ENCODE results near the gene PPP1R12B.
A peak's percentile ranks its signal among the peaks of the same experiment; 100 is the strongest.
"Not testable (repeated sequence)": the region's sequence is repeated elsewhere in the genome, so short reads cannot be mapped to it uniquely, and the experiment has no call there.

Gene PPP1R12B

GRCh38 chr1:202614363-202615207 lies 266.1 kb downstream of the PPP1R12B start:
- DNase-seq (ENCODE audit: low read depth): not testable (repeated sequence)

GRCh38 chr1:202615208-202615500 lies 266.7 kb downstream of the PPP1R12B start:
- not testable (repeated sequence) for DNase-seq (ENCODE audit: low read depth)

DNA sequence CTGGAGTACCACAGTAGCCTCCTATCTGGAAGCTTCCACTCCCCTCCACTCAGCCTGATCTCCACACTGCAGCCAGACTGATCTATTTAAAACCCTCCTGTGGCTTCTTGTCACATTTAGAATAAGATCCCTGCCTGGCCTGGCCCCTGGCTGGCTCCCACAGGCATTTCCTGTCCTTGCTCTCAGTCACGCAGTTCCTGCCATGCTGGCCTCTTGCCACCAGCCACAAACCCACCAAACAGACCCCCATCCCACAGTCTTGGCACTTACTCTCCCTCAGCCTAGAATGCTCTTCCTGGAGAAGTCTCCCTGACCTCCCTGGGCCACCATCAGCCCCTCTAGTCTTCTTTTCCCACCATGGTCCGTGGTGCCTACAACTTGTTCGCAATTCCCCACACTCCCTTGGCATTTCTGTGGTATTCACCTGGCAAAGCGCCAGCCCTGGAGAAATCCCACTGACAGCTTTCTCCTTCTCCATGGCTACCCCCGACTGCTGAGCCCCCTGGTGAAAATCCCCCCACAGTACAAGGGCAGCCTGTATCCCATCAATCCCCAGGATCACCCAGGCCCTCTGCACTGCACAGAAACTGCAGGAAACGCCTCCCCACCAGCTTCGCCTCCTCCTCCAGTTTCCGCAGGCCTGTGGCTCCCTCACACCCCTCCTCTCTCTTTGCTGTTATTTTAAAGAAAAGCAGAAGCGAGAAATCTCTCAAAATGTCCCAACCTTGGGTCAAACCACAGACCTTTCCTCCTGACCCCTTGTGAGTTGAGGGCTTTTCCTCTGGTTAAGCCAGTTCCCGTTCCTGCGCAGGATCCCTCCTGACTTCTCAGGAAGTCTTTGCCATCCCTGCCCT lies 267.2 kb downstream of the PPP1R12B start:
- DNase-seq (ENCODE audit: low read depth): no peak

GRCh38 chr1:202616355-202616915 lies 267.9 kb downstream of the PPP1R12B start:
- DNase-seq (ENCODE audit: low read depth): no peak

GRCh38 chr1:202619012-202619411 lies 270.5 kb downstream of the PPP1R12B start:
- DNase-seq (ENCODE audit: low read depth): not testable (repeated sequence)

DNA sequence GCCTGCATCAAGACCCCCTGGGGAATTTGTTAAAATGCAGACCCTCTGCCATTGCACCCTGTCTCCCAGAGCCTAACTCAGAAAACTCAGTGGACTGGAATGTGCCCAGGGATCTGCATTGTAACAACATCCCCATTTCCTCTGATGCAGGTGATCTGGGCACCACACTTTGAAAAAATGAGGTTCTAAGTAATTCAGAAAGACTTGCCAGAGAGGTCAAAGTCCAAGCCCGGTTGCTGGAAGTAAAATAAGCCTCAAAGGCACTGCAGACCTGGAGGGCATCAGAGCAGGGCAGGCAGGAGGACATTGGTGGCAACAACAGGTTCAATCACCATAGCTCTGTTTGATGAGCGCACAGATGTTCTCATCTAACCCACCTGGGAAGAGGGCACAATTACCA lies 271.0 kb downstream of the PPP1R12B start:
- DNase-seq (ENCODE audit: low read depth): no peak

DNA sequence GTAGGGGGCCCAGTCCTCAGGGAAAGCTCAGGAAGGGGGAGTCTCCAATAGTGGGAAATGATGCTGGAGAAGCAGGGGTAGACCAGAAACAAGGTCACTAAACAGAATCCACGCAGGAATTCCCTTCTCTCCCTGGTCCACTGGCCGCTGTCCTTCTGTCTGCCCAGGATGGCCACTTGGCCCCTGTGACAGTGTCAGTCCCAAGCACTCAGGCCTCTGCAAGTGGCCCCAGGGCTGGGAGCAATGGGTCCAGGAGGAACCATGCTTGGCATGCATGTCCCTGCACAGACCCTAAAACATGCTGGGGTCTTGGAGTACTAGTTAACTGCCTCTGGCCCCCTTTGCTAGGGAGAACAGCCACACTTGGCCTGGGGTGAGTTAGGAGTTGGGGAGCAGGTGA lies 271.5 kb downstream of the PPP1R12B start:
- DNase-seq (ENCODE audit: low read depth): not testable (repeated sequence)

GRCh38 chr1:202621446-202621845 lies 272.9 kb downstream of the PPP1R12B start:
- DNase-seq (ENCODE audit: low read depth): no peak

- DNase-seq (ENCODE audit: low read depth): no peak
Measured at GRCh38 chr1:202622388-202622787, 273.9 kb downstream of the PPP1R12B start.

DNA sequence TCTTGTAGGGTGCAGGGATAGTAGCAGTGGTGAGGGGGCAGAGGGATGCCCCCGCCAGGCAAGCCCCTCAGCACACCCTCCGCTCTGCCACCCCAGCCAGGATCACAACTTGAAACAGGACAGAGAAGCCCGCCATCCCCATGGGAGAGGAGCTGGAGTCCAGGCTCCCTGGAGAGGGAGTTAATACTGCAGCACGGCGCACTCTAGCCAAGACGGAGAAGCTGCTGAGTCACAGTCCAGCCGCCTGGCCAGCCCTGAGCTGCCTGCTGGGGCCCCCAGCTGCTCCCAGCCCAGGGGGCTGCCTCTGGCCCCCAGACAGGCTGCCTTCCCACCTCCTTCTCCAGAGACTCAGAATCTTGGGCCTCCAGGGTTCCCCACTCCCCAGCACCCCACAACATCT lies 274.6 kb downstream of the PPP1R12B start:
- DNase-seq (ENCODE audit: low read depth): no peak

- not testable (repeated sequence) for DNase-seq (ENCODE audit: low read depth)
Measured at GRCh38 chr1:202623476-202623875, 275.0 kb downstream of the PPP1R12B start.

GRCh38 chr1:202624088-202624780 lies 275.7 kb downstream of the PPP1R12B start:
- no peak for DNase-seq (ENCODE audit: low read depth)

DNA sequence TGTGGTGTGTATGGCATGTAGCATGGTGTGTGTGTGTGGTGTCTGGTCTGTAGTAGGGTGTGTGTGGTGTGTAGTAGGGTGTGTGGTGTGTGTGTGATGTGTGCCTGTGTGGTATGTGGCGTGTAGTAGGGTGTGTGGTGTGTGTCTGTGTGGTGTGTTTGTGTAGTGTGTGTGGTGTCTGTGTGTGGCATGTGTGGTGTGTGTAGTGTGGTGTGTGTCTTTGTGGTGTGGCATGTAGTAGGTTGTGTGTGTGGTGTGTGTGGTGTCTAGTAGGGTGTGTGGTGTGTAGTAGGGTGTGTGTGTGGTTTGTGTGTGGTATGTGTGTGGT lies 276.2 kb downstream of the PPP1R12B start:
- no peak for DNase-seq (ENCODE audit: low read depth)

DNA sequence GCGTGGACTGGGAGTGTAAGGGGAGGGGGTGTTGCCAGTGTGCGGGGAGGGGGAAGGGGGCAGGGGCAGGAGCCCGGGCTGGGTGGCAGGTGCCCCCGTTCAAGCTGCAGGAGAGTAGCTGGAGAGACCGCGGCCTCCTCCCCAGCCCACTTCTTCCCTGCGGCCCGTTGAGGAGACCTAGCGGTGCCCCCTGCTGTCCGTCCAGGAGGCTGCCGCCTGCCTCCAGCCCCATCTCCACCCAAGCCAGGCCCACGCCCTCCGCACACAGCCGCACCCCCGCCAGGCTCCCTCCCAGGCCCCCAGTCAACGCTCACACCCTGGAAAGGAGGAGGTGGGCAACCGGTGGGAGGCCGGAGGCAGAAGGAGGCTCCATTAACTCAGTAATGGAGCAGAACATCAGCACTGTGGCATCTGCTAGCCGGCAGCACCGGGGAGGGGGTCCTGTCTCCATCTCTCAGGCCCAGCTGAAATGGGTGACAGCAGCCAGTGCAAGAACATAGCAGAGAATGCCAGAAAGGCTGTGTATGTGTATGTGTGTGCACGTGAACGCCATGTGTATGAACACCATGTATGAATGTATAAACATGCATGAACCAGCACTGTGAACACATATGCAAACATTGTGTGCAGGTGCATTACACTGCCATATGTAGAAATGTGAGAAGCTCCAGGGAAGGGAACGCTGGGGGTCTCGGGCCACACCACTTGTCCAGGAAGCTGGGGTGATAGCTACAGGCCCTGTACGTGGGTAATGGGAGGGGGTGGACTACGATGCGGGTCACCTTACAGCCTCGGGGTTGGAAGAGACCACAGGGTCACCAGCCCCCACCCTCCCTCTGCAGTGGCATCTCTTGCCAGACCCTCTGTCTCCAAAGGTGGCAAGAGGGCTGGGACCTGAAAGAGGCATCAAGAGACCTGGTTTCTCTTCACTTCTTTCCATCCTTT lies 277.2 kb downstream of the PPP1R12B start:
- peak; percentile 27 for DNase-seq (ENCODE audit: low read depth)

GRCh38 chr1:202627036-202627435 lies 278.5 kb downstream of the PPP1R12B start:
- not testable (repeated sequence) for DNase-seq (ENCODE audit: low read depth)

- no peak for DNase-seq (ENCODE audit: low read depth)
Measured at GRCh38 chr1:202627841-202628565, 279.5 kb downstream of the PPP1R12B start.

- no peak for DNase-seq (ENCODE audit: low read depth)
Measured at GRCh38 chr1:202628646-202629215, 280.2 kb downstream of the PPP1R12B start.

DNA sequence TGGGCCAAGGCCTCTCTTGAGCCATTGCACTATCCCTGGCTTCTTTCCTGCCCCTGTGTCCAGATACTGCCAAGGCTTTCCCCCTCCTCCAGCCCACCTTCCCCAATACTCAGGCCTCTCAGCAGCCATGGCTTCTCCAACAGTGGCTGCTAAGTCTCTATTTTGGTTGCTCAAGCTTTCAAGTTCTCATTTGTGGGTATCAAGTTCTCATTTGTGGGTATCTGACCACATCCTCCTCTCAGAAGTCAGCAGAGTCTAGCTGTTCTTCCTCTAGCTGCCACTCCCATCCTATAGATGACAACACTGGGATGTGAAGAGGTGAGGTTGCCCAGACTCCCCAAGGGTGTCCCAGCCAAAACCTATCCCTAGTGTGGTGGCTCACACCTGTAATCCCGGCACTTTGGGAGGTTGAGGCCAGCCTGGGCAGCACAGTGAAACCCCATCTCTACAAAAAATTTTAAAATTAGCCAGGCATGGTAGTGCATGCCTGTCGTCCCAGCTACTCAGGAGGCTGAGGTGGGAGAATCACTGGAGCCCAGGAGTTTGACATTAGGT lies 280.8 kb downstream of the PPP1R12B start:
- DNase-seq (ENCODE audit: low read depth): peak; percentile 7

- DNase-seq (ENCODE audit: low read depth): not testable (repeated sequence)
Measured at GRCh38 chr1:202630096-202630495, 281.6 kb downstream of the PPP1R12B start.

DNA sequence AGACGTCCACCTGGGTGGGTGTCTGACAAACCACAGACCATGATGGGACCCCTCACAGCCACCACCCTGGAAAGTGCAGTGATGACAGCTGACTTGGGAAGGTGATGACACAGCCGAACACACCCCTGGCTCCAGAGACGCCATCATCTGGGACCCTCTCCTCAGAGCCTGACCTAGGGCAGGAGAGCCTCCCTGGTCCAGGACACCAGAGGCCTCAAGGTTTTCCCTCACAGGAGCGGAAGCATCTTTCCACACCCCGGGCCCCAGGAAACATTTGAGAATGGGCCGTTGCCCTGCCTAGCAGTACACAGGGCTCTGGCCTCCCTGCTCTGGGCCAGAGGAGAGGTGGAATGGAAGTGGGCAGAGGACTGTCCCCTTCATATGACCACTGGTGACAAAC lies 282.0 kb downstream of the PPP1R12B start:
- no peak for DNase-seq (ENCODE audit: low read depth)
